Prostate gland (tissue), 2 donors: ENCODE results near the gene LDB2. TPM values are rescaled to one million over a fixed set of nuclear protein-coding genes. Genes with fewer than 3 reads are reported as not detected.

Source experiments
- DNase-seq: peaks from one replicate; pipeline ENCODE4 v3.0.0-alpha.2; 2019; ENCODE audit warnings: low spot score
- H3K27ac ChIP-seq, 2 donors: fragments of 200-600 bp; sonication (generic); 2 replicates each; pipeline ENCODE4 v1.5.1; 2017 to 2019
- H3K27me3 ChIP-seq: fragments of 200-600 bp; sonication (generic); replicated peaks from 2 replicates; pipeline ENCODE4 v1.5.1; 2019; ENCODE audit not compliant: insufficient read depth
- H3K36me3 ChIP-seq, 2 donors: fragments of 200-600 bp; sonication (generic); 1 replicate in 1 of 2; 2 replicates in 1 of 2; pipeline versions ENCODE4 v1.5.1 to v1.8.1; 2017 to 2019
- H3K4me1 ChIP-seq: fragments of 200-600 bp; sonication (generic); replicated peaks from 2 replicates; pipeline ENCODE4 v1.5.1; 2019
- H3K4me3 ChIP-seq, 2 donors: fragments of 200-600 bp; sonication (generic); 2 replicates each; pipeline ENCODE4 v1.5.1; 2017 to 2019
- H3K9me3 ChIP-seq: fragments of 200-600 bp; sonication (generic); 2 replicates; pipeline ENCODE4 v1.5.1; 2017
- POLR2A ChIP-seq: fragments of 450-650 bp; IDR thresholded peaks from one replicate; pipeline ENCODE4 v1.6.1; 2016; ENCODE audit warnings: antibody characterized with exemption, mild to moderate bottlenecking
- POLR2AphosphoS5 ChIP-seq: sonication (generic); formaldehyde crosslinking; IDR thresholded peaks from one replicate; pipeline ENCODE4 v1.6.1; 2017; ENCODE audit warnings: antibody characterized with exemption
- WGBS: methylation state at CpG from one replicate; pipeline ENCODE4 v1.1.5; 2018; 5-methylcytosine and 5-hydroxymethylcytosine counted together
- intact Hi-C: fragments of 100-400 bp; cut with DNase I; formaldehyde crosslinking; loops from one replicate; pipeline ENCODE4 v1.14.2; 2022
- total RNA-seq, 2 donors: library from RNA; depleted of rRNA; stranded (reverse); fragments of >200 nt; gene quantifications; one replicate each; pipeline ENCODE4 v1.1.0, GENCODE V29; 2016
- TF ChIP-seq, protein P1 (sequence below), 4 experiments: fragments of 200-600 bp in 2 of 4; fragments of 450-650 bp in 2 of 4; sonication (generic) in 2 of 4; IDR thresholded peaks; 1 replicate in 3 of 4; 2 replicates in 1 of 4; pipeline ENCODE4 v1.5.1; 2016 to 2019; ENCODE audit warnings: antibody characterized with exemption in 4 of 4, mild to moderate bottlenecking in 2 of 4, moderate library complexity in 2 of 4

LDB2 gene
- total RNA-seq, 2 donors from 2014 or later = 6.0 to 37.7 TPM

GRCh38 chr4:16684097-16684496, 214.3 kb downstream of the LDB2 start:
- no peaks in the 10 kb centered on the region for H3K4me1 ChIP-seq
- intact Hi-C loops = no loop called here
- no peaks in the 10 kb centered on the region for H3K27me3 ChIP-seq
- no peaks in the 10 kb centered on the region for H3K36me3 ChIP-seq
- H3K27ac ChIP-seq = no peak overlapping the region
- no peak overlapping the region for H3K4me3 ChIP-seq
- no peaks in the 10 kb centered on the region for H3K9me3 ChIP-seq
- TF ChIP-seq POLR2A (no peak), POLR2AphosphoS5 (no peak)
- TF ChIP-seq, protein P1, sequence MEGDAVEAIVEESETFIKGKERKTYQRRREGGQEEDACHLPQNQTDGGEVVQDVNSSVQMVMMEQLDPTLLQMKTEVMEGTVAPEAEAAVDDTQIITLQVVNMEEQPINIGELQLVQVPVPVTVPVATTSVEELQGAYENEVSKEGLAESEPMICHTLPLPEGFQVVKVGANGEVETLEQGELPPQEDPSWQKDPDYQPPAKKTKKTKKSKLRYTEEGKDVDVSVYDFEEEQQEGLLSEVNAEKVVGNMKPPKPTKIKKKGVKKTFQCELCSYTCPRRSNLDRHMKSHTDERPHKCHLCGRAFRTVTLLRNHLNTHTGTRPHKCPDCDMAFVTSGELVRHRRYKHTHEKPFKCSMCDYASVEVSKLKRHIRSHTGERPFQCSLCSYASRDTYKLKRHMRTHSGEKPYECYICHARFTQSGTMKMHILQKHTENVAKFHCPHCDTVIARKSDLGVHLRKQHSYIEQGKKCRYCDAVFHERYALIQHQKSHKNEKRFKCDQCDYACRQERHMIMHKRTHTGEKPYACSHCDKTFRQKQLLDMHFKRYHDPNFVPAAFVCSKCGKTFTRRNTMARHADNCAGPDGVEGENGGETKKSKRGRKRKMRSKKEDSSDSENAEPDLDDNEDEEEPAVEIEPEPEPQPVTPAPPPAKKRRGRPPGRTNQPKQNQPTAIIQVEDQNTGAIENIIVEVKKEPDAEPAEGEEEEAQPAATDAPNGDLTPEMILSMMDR (IDR thresholded peaks at IDR 0.05) = no peak
- 32% methylated on average over 6 of the region's 6 CpGs for WGBS
- no peak for DNase-seq

GRCh38 chr4:16682975-16683374, 215.5 kb downstream of the LDB2 start:
- intact Hi-C loops = no loop called here
- Histone ChIP-seq H3K36me3 (no peaks in the 10 kb centered on the region), H3K27ac (no peak overlapping the region), H3K4me3 (no peak overlapping the region), H3K27me3 (no peaks in the 10 kb centered on the region), H3K9me3 (no peaks in the 10 kb centered on the region), H3K4me1 (no peaks in the 10 kb centered on the region)
- no peak for DNase-seq
- no peak for TF ChIP-seq POLR2AphosphoS5
- TF ChIP-seq, protein P1 (IDR thresholded peaks at IDR 0.05) = no peak
- TF ChIP-seq POLR2A = no peak
- 48% methylated on average over 3 of the region's 3 CpGs for WGBS

DNA sequence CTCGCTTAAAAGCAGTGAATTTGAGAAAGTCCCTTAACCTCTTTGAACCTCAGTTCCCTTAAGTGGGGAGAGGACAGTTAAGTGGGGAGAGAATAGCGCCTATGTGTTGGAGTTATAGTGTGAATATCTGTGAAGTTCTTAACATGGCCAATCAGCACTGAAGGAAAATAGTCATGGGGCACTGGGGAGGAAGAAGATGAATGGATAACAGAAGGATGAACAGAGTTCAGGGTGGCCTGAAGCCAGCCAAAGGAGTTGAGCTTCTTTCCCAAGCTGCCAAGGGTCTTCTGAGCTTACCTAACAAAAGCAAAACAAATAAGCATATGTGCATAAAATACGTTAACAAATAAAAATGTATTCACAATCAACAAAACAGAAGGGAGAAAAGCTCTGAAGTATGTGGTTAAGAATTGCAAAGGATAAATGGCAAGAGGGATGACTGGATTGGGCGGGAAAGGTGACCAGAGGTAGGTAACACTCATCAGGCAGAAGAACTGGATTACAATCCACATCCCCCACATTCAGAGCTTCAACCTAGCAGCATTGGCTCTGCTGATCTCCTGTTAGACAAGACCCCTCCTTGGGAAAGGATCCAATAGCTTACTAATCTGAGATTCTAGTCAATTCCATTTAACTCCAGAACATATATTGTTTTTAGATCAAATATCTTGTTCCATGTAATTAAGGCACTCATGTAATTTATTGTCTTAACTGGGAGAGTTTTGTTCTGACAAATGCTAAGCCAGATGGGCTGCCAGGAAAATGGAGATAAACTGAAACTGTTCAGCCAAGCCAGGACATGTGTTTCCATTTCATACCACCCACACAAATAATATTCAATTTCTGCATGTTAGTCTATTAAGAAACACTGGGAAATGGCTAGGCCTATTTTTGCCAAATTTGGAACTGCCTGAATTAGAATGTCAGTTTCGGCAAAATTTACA, 221.2 kb downstream of the LDB2 start:
- intact Hi-C loops = no loop called here
- DNase-seq = no peak
- H3K4me1 ChIP-seq = no peaks in the 10 kb centered on the region
- TF ChIP-seq, protein P1 (IDR thresholded peaks at IDR 0.05) = no peak
- no peak for TF ChIP-seq POLR2A
- no peak for TF ChIP-seq POLR2AphosphoS5
- WGBS = 84% methylated on average over 5 of the region's 5 CpGs
- no peaks in the 10 kb centered on the region for H3K36me3 ChIP-seq
- no peaks in the 10 kb centered on the region for H3K9me3 ChIP-seq
- no peaks in the 10 kb centered on the region for H3K27me3 ChIP-seq
- H3K4me3 ChIP-seq = no peak overlapping the region
- no peak overlapping the region for H3K27ac ChIP-seq

DNA sequence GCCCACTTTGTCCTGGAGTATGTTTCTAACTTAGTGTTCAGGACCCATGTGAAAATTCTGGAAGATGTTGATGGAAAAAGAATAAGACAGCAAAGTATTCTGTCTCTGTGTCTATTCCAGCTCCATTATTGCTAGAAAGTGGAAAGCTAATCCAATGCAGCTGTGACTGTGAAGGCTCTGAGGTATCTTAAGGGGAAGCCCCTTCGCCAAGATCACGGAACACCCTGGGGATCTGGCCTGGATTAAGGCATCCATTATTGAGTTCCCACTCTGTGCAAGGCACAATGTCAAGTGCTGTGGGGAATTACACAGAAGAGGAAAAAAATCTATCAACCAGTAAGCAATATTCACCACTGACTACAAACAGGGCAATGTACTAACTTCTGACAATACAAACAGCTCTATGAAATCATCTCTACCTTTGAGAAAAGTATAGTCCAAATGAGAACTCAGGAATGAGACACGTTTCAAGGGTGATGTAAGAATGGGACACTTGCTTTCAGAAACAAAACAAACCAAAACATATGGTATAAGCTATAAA, 222.1 kb downstream of the LDB2 start:
- no peak overlapping the region for H3K4me3 ChIP-seq
- 75% methylated on average over 3 of the region's 3 CpGs for WGBS
- no peak for TF ChIP-seq POLR2AphosphoS5
- TF ChIP-seq POLR2A = no peak
- TF ChIP-seq, protein P1 (IDR thresholded peaks at IDR 0.05) = no peak
- H3K4me1 ChIP-seq = no peaks in the 10 kb centered on the region
- intact Hi-C loops = no loop called here
- no peaks in the 10 kb centered on the region for H3K27me3 ChIP-seq
- H3K27ac ChIP-seq = no peak overlapping the region
- H3K36me3 ChIP-seq = no peaks in the 10 kb centered on the region
- DNase-seq = no peak
- no peaks in the 10 kb centered on the region for H3K9me3 ChIP-seq
